Activated gamma-delta T cell (primary cell): ENCODE measurements around the gene GAL3ST3.
A peak's percentile ranks its signal among the peaks of the same experiment; 100 is the strongest.

Source experiments
- DNase-seq: peaks from one replicate; lab custom pipeline; 2025; lab: John Stamatoyannopoulos, UW

GAL3ST3 gene

DNA sequence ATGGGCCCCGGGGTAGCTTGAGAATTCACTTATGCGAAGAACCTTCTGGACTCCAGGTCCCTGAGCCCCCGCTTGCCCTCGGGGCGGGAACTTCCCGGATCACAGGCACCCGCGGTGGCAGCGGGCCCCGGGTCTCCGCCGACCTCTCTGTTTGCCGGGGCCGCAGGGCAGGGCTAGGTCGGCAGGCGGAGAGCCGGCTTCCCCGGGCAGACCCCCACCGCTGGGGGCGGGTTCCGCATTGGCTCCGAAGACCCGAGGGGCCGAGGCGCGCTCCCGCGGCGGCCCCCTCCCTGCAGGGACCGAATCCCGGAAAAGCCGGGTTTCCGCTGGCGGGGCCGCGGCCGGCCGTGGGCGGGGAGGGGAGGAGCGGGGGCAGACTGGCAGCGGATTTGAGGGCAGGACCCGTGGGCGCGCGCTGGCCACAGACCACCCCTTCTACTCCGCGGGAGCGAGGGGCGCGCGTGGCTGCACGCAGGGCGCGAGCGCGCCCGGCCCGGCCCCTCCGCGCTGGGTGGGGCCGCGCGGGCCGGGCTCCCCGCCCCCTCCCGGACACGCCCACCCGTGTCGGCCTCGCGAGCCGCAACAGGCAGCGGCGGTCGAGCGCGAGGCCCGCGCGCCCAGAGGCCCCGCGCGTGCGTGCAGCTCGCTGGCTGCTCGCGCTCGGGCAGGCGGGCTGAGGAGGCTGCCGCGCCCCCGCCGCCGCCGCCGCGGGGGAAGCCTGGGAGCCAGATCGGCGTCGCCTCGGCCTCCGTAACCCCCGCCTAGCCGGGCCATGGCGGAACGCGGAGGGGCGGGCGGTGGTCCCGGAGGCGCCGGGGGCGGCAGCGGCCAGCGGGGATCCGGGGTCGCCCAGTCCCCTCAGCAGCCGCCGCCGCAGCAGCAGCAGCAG lies 21.0 kb upstream of the GAL3ST3 start, which contains the start of gene PACS1:
PACS1 (plus strand) TSS at position 558 of the 889 bp plus-strand sequence; CDS start at position 773, 215 bp downstream.
- peak; percentile 82 for DNase-seq

DNA sequence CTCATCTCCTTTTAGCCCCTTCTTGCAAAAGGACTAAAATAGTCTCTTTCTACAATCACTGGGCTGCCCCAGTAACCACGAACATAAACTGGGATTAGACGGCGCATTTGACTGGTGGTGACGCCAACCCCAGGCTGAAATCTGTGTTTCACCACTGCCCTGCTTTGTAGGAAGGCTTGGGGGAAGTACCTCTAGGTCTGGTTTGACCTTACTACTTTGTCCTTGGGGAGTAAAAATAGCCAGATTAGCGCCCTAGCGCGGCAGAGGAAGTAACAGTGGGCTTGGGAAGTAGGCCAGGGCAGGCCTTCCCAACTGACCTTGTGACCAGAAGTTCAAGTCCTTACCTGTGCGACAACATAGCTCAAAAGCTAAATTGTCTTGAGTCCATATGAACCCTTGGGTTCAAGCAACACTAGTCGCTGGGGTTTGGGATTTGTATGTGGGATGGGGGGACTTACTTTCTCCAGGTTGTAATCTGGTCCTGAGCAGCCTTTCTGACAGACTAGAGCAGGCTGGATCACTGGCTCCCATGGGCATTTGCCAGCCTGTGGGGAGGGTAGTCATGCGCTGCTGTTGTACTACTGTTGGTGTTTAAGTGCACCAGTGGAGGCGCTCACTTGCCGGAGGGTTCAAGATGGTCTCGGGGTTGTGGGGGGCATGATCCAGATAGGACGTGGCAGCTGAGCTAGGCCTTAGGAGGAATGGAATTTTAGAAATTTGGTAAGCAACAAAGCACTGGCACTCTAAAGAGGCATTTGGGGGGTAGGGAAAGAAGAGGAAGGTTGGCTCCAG lies 20.2 kb upstream of the GAL3ST3 start:
- no peak for DNase-seq

GRCh38 chr11:66068154-66068821 lies 19.3 kb upstream of the GAL3ST3 start:
- DNase-seq: no peak

DNA sequence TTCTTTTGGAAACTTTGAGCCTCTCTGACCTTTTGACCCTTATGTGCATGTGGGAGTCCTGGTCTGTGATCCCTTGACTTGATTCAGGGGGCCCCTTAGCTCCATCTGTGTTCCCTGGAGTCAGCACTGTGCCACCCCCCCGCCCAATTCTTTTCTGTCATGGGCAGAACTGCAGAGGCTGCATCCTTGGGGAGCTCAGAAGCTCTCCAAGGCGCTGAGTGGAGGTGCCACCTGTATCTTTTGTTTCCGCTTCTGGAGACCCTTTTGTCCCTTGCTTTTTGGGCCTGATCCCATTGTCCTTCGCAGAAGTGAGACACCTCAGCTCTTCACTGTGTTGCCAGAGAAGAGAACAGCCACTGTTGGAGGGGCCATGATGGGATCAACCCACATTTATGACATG lies 18.7 kb upstream of the GAL3ST3 start:
- no peak for DNase-seq

DNA sequence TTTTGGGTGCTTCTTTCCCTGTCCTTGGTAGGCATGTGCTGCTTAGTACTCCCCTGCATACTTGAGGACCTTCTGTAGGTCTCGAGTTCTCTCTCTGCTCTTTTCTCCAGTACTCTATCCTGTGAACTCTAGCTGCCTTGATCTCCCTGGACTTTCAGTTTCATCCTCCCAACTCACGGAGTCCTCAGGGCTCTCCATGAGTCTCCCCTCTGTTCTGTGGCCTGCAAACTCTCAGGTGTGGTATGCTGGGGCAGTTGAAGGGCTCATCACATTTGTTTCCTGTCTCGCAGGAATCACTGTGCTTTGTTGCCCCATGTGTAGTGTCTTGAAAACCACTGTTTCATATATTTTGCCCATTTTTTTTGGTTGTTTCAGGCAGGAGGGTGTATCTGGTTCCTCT lies 17.8 kb upstream of the GAL3ST3 start:
- DNase-seq: no peak

DNA sequence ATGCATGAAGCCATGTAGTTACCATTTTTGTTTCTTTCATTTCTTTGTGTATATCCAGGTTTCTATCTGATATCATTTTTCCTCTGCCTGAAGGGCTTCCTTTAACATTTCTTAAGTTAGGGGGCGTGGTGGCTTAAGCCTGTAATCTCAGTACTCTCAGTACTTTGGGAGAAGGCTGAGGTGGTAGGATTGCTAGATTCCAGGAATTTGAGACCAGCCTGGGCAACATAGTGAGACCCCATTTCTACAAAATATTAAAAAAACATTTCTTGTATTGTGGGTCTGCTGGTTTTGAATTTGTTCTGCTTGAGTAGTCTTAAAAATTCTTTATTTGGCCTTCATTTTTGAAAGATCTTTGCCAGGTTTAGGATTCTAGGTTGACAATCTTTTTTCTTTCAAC lies 15.6 kb upstream of the GAL3ST3 start:
- no peak for DNase-seq

GRCh38 chr11:66063900-66064299 lies 14.9 kb upstream of the GAL3ST3 start:
- DNase-seq: no peak

- no peak for DNase-seq
Measured at GRCh38 chr11:66062408-66062807, 13.4 kb upstream of the GAL3ST3 start.

DNA sequence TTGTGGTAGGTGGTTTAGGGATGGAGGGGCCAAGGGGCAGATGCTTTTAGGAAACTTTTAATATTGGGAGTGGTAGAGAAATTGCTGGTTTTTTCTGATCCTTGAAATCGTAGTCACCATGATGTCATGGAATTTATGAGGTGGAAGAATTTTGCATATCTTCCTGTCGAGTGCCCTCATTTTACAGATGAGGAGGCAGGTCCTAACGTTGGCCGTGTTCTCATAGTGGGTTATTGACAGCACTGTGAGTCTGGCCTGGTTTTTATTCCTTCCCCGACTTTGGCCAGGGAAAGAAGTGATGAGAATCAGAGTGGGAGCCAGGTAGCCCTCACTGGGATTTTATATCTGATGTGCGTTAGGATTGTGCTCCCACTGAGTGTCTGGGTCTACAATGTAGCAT lies 12.3 kb upstream of the GAL3ST3 start:
- DNase-seq: no peak

DNA sequence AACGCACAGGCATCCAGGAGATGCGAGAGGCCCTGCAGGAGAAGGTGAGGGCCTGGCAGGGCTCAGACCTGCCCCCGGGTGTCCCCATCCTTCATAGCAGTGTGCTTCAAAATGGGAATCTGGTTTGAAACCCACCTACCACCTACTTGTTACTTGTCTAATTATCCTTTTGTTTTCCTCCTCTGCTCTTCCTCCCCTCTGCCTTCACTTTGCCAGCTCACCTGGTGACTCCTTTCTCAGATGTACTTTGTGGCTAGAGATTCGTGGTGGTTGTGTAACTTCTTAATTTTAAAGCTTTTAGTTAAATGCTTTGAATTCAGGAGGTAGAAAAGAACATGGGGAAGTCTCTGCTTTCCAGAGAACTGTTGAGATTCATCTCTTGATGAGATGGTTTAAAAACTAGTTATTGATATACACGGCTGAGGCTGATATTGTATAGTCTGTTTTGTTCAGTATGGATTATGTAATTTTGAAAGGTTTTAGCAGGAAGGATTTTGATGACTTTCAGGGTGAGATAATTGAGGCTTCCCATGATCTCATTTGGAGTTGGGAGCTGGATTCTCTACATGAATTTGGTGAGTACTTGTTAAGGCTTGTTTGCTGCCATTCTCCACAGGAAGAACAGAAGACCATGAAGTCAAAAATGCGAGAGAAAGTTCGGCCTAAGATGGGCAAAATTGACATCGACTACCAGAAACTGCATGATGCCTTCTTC lies 11.2 kb upstream of the GAL3ST3 start:
- no peak for DNase-seq

DNA sequence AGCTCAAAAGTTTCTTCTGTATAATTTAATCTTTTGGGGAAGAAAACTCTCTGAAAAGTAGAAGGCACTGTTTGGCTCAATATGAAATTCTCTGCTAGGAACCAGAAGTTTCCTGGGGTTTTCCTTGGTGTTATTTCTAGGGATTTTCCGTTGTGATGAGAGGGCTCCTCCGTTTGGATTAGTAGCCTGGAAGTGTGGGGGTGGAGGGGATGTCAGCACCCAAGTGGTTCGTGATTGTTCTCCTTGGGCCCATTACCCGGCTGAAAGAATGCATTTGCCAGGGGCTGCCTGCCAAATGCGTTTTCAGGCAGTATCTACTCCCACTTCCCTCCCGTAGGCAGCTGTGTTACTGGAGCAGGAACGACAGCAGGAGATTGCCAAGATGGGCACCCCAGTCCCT lies 7.5 kb upstream of the GAL3ST3 start:
- no peak for DNase-seq

DNA sequence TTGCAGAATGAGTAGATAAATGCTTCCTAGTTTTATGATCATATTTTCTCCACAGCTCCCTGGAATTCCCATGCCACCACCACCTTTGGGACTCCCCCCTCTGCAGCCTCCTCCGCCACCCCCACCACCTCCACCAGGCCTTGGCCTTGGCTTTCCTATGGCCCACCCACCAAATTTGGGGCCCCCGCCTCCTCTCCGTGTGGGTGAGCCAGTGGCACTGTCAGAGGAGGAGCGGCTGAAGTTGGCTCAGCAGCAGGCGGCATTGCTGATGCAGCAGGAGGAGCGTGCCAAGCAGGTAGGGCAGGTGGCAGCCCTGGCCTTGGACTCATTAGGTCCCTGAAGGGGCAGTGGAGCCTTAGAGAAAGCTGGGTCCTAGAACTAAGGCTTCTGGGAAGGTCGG lies 6.1 kb upstream of the GAL3ST3 start:
- no peak for DNase-seq

DNA sequence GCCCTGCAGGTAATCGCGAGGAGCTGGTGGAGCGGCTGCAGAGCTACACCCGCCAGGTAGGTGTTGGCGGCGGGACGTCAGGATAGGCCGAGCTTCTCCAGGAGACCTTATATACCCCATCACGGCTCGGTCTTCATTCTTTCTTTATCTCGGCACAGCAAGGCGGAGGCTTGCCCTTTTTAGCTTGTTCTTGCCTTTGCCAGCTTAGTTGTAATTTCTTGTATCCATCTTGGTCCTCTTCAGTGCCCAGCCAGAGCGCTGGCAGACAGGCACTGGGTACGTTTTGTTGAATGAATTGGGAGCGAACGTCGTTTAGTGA lies 3.7 kb upstream of the GAL3ST3 start:
- DNase-seq: no peak

DNA sequence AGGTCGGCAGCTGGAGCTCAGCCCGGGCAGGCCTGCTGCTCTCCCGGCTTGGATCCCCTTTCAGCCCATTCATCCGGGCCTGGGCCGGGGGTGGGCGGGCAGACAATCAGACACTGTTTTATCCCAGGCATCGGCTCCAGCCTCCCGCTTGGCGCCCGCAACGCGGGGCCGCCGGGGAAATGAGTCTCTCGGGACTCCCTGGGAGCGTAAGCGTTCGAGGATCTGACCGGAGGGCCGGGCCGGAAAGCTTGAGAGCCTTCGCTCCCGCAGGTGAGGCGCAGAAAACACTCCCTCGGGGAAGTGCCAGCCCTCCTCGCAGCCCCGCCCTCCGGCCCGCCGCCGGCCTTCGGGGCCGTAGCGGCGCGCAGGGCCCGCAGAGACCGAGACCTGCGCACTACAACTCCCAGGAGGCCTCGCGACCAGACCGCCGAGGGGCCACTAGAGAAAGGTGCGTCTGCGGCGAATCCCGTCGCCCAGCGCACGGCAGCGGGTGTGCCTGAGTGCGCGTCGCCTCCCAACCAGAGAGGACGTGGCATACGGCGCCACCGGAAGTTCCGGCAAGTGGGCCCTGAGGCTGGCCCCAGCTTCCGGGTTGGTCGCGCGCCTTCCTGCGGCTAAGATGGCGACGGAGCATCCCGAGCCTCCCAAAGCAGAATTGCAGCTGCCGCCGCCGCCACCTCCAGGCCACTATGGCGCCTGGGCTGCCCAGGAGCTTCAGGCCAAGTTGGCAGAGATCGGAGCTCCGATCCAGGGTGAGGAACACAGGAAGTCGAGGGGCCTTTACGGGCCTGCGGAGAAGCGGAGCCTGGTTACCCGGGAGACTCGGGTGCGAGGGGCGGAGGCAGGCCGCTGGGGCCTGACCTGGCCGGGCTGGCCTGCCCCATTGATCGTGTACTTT lies 3.1 kb upstream of the GAL3ST3 start, which contains the start of gene SF3B2:
SF3B2 (plus strand) TSS at position 599 of the 898 bp plus-strand sequence; CDS start at position 620, 21 bp downstream.
- DNase-seq: peak; percentile 95

DNA sequence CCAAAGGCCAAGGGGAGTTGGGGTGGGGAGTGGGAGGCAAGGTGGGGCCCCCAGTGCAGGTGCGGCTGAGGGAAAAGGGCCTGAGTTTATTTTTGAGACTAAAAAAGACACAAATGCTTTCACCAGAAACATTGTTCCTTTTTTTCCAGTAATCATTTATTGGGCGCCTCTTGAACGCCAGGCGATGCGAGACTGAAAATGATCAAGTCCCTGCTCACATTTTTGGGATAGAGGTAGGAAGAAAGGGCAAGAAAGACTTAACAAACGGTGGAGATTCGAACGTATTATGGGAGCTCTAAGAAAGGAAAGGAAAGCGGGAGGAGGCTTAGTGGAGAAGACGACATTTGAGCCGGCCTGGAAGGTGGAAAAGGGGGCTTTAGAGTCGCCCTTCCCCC lies 2.4 kb upstream of the GAL3ST3 start:
- no peak for DNase-seq

DNA sequence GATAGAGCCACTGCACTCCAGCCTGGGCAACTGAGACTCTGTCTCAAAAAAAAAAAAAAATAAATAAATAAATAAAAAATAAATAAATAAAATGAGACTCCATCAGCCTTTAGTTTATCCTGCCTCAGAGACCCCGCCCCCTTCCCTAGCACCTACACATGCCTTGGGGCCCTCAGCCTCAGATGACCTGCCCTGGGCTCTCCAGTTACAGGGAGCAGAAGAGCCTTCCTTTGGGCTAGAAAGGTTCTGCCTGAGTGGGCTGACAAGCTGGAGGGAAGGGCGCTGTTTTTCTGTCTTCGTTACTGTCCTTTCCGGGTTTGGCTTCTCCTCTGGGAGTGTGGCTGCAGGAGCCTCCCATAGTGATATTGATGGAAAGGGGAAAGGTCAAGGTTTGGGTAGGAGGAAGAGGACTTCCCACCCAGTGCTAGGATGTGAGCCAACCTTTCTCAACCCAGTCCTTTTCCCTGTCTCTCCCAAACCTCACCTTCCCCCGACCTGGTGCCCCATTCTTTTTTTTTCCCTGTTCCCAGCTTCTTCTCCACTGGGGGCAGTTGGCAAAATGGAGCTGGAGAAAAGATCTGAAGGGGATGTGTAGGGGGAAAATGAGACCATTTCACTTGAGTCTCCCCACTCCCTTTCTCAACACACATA lies 1.7 kb upstream of the GAL3ST3 start:
- DNase-seq: no peak

- no peak for DNase-seq
Measured at GRCh38 chr11:66047541-66048365, 1.2 kb downstream of the GAL3ST3 start.

- DNase-seq: no peak
Measured at GRCh38 chr11:66046901-66047300, 2.1 kb downstream of the GAL3ST3 start.

DNA sequence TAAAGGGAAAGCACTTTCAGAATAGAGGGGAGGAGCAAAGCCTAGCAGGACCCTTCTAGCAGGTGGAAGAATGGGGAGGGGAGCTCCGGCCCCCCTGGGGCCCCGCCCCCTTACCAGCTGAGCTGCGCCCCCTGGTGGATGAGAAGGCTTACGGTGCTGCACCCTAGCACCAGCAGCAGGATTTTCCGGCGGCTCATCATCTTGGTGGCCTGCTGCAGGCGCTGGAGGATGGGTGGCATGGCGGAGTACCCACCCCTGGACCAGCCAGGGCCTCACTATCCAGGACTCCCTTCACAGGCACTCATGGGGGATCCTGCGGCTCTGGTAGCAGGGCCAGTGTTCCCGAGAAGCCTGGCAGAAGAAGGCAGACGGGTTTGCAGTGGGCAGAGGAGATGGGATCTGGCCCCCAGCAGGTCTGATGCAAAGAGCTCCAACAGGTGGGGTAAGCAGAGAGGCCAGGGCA lies 3.8 kb downstream of the GAL3ST3 start:
- DNase-seq: peak; percentile 42
